ENCODE data around the gene RET. TPM values are rescaled to one million over a fixed set of nuclear protein-coding genes. Genes with fewer than 3 reads are reported as not detected.

The RET gene
- polyA plus RNA-seq (2013, experiment 1 of 2): 2.3 TPM
- polyA plus RNA-seq (2013, experiment 2 of 2): 2.2 TPM

- peak within 1 kb of the TSS; percentile 92 for H3K9ac ChIP-seq (ENCODE audit: low read depth, low read length, poor library complexity)
- H3K4ac ChIP-seq (ENCODE audit: low read length): no peak within 1 kb of the TSS
- peaks cover 2% of the 10 kb centered on the region for H3K79me1 ChIP-seq (ENCODE audit: low read depth, low read length)
- H3K14ac ChIP-seq (ENCODE audit: low read length): peak within 1 kb of the TSS; percentile 56
- H2AFZ ChIP-seq (ENCODE audit: low read length): peak within 1 kb of the TSS; percentile 61
- H3K4me2 ChIP-seq (ENCODE audit: insufficient read depth, low read length, poor library complexity, severe bottlenecking): peak within 1 kb of the TSS; percentile 94
- no peak within 1 kb of the TSS for H3K27ac ChIP-seq (replicated peaks; ENCODE audit: low read length)
- H2AK5ac ChIP-seq (ENCODE audit: low read depth, low read length): peak within 1 kb of the TSS; percentile 70
- peaks cover 0 to 2% of the 10 kb centered on the region in 2 donors for H3K9me3 ChIP-seq (replicated peaks in 1 of 2; ENCODE audit: control insufficient read depth in 2 of 2, insufficient read depth in 1 of 2, low read depth in 1 of 2, low read length in 2 of 2)
- H4K8ac ChIP-seq (ENCODE audit: low read depth, low read length): no peak within 1 kb of the TSS
- no peak within 1 kb of the TSS for H2BK12ac ChIP-seq (ENCODE audit: low read length)
- H2BK15ac ChIP-seq (ENCODE audit: low read length): peak within 1 kb of the TSS; percentile 43
- no peak within 1 kb of the TSS for H2BK120ac ChIP-seq (ENCODE audit: low read depth, low read length)
- H3K27me3 ChIP-seq (ENCODE audit: control insufficient read depth in 3 of 3, insufficient read depth in 3 of 3, low read depth in 1 of 3, low read length in 3 of 3): peaks cover 6 to 76% (median 34%) of the 10 kb centered on the region in 3 experiments
- H4K91ac ChIP-seq (ENCODE audit: low read depth, low read length, poor library complexity): no peak within 1 kb of the TSS
- peak; percentile 65 for DNase-seq (ENCODE audit: low spot score)
- H3K4me1 ChIP-seq (ENCODE audit: control insufficient read depth in 2 of 2, insufficient read depth in 1 of 2, low read depth in 1 of 2, low read length in 2 of 2): peaks cover 0 to 1% of the 10 kb centered on the region in 2 donors
- H3K23ac ChIP-seq (ENCODE audit: low read depth, low read length, poor library complexity): peak within 1 kb of the TSS; percentile 85
- H3K18ac ChIP-seq (ENCODE audit: low read length): peak within 1 kb of the TSS; percentile 95
- peak within 1 kb of the TSS in 1 of 2 donors; percentile 89 for H3K4me3 ChIP-seq (ENCODE audit: low read length in 2 of 2)
- no CpG with 5 or more reads among the region's 78 CpGs for WGBS, 2 donors (ENCODE audit: extremely low coverage in 2 of 2, insufficient read length in 2 of 2, insufficient replicate concordance in 1 of 2)
- no peaks in the 10 kb centered on the region for H3K36me3 ChIP-seq (replicated peaks in 1 of 2; ENCODE audit: control insufficient read depth in 2 of 2, insufficient read depth in 2 of 2, low read length in 2 of 2)
- H2BK5ac ChIP-seq (ENCODE audit: low read length): peak within 1 kb of the TSS; percentile 14
Observed at GRCh38 chr10:43076876-43077420, at the start of gene RET. RET (plus strand) TSS chr10:43077069; CDS start chr10:43077259, 190 bp downstream.

- WGBS, 2 donors (ENCODE audit: extremely low coverage in 2 of 2, insufficient read length in 2 of 2, insufficient replicate concordance in 1 of 2): no CpG with 5 or more reads among the region's 11 CpGs
- no peak for DNase-seq (ENCODE audit: low spot score)
- peaks cover 0 to 16% of the 10 kb centered on the region in 2 donors for H3K4me1 ChIP-seq (ENCODE audit: control insufficient read depth in 2 of 2, insufficient read depth in 1 of 2, low read depth in 1 of 2, low read length in 2 of 2)
Observed at GRCh38 chr10:43027331-43027955, 49.4 kb upstream of the RET start.

GRCh38 chr10:43028143-43028542 is 48.7 kb upstream of the RET start:
- no peak for DNase-seq (ENCODE audit: low spot score)
- no peak overlapping the region for H2AFZ ChIP-seq (ENCODE audit: low read length)
- no peak overlapping the region for H3K4me2 ChIP-seq (ENCODE audit: insufficient read depth, low read length, poor library complexity, severe bottlenecking)
- H3K4me1 ChIP-seq (ENCODE audit: control insufficient read depth in 2 of 2, insufficient read depth in 1 of 2, low read depth in 1 of 2, low read length in 2 of 2): peaks cover 0 to 12% of the 10 kb centered on the region in 2 donors
- peak overlapping the region; percentile 43 for H2BK15ac ChIP-seq (ENCODE audit: low read length)
- peak overlapping the region; percentile 40 for H2AK5ac ChIP-seq (ENCODE audit: low read depth, low read length)
- no peak overlapping the region for H3K4ac ChIP-seq (ENCODE audit: low read length)
- no CpG with 5 or more reads among the region's 6 CpGs for WGBS, 2 donors (ENCODE audit: extremely low coverage in 2 of 2, insufficient read length in 2 of 2, insufficient replicate concordance in 1 of 2)
- H3K27me3 ChIP-seq (ENCODE audit: control insufficient read depth in 3 of 3, insufficient read depth in 3 of 3, low read depth in 1 of 3, low read length in 3 of 3): peaks cover 0 to 38% (median 9%) of the 10 kb centered on the region in 3 experiments
- no peak overlapping the region for H2BK120ac ChIP-seq (ENCODE audit: low read depth, low read length)
- no peak overlapping the region for H3K4me3 ChIP-seq (ENCODE audit: low read length in 2 of 2)
- H2BK12ac ChIP-seq (ENCODE audit: low read length): no peak overlapping the region
- no peaks in the 10 kb centered on the region for H3K36me3 ChIP-seq (replicated peaks in 1 of 2; ENCODE audit: control insufficient read depth in 2 of 2, insufficient read depth in 2 of 2, low read length in 2 of 2)
- H2BK5ac ChIP-seq (ENCODE audit: low read length): peak overlapping the region; percentile 60
- no peak overlapping the region for H3K27ac ChIP-seq (replicated peaks; ENCODE audit: low read length)
- H4K8ac ChIP-seq (ENCODE audit: low read depth, low read length): no peak overlapping the region
- no peak overlapping the region for H3K9ac ChIP-seq (ENCODE audit: low read depth, low read length, poor library complexity)
- H3K23ac ChIP-seq (ENCODE audit: low read depth, low read length, poor library complexity): peak overlapping the region; percentile 13
- no peak overlapping the region for H3K14ac ChIP-seq (ENCODE audit: low read length)
- no peaks in the 10 kb centered on the region for H3K79me1 ChIP-seq (ENCODE audit: low read depth, low read length)
- H4K91ac ChIP-seq (ENCODE audit: low read depth, low read length, poor library complexity): no peak overlapping the region
- H3K18ac ChIP-seq (ENCODE audit: low read length): peak overlapping the region; percentile 19
- peaks cover 0 to 4% of the 10 kb centered on the region in 2 donors for H3K9me3 ChIP-seq (replicated peaks in 1 of 2; ENCODE audit: control insufficient read depth in 2 of 2, insufficient read depth in 1 of 2, low read depth in 1 of 2, low read length in 2 of 2)

More at GRCh38 chr10:43027331-43027955, 49.4 kb upstream of the RET start:
- Histone ChIP-seq H2AK5ac (ENCODE audit: low read depth, low read length) (peak overlapping the region; percentile 68), H3K4ac (ENCODE audit: low read length) (no peak overlapping the region), H4K8ac (ENCODE audit: low read depth, low read length) (no peak overlapping the region), H3K4me2 (ENCODE audit: insufficient read depth, low read length, poor library complexity, severe bottlenecking) (no peak overlapping the region), H2BK5ac (ENCODE audit: low read length) (peak overlapping the region; percentile 60), H3K9me3 (replicated peaks in 1 of 2; ENCODE audit: control insufficient read depth in 2 of 2, insufficient read depth in 1 of 2, low read depth in 1 of 2, low read length in 2 of 2) (peaks cover 0 to 4% of the 10 kb centered on the region in 2 donors), H2AFZ (ENCODE audit: low read length) (no peak overlapping the region), H3K4me3 (ENCODE audit: low read length in 2 of 2) (peak overlapping the region in 1 of 2 donors; percentile 31), H3K27ac (replicated peaks; ENCODE audit: low read length) (no peak overlapping the region), H3K36me3 (replicated peaks in 1 of 2; ENCODE audit: control insufficient read depth in 2 of 2, insufficient read depth in 2 of 2, low read length in 2 of 2) (no peaks in the 10 kb centered on the region), H3K14ac (ENCODE audit: low read length) (peak overlapping the region; percentile 25), H3K18ac (ENCODE audit: low read length) (peak overlapping the region; percentile 55), H3K79me1 (ENCODE audit: low read depth, low read length) (no peaks in the 10 kb centered on the region), H3K27me3 (ENCODE audit: control insufficient read depth in 3 of 3, insufficient read depth in 3 of 3, low read depth in 1 of 3, low read length in 3 of 3) (peaks cover 0 to 38% (median 9%) of the 10 kb centered on the region in 3 experiments), H4K91ac (ENCODE audit: low read depth, low read length, poor library complexity) (peak overlapping the region; percentile 38), H2BK120ac (ENCODE audit: low read depth, low read length) (no peak overlapping the region), H2BK12ac (ENCODE audit: low read length) (peak overlapping the region; percentile 35), H3K9ac (ENCODE audit: low read depth, low read length, poor library complexity) (peak overlapping the region; percentile 76), H3K23ac (ENCODE audit: low read depth, low read length, poor library complexity) (no peak overlapping the region), H2BK15ac (ENCODE audit: low read length) (no peak overlapping the region)

GRCh38 chr10:43029043-43029442 is 47.8 kb upstream of the RET start:
- H3K18ac ChIP-seq (ENCODE audit: low read length): no peak overlapping the region
- WGBS, 2 donors (ENCODE audit: extremely low coverage in 2 of 2, insufficient read length in 2 of 2, insufficient replicate concordance in 1 of 2): no CpG with 5 or more reads among the region's 7 CpGs
- H3K23ac ChIP-seq (ENCODE audit: low read depth, low read length, poor library complexity): no peak overlapping the region
- no peak overlapping the region for H3K9ac ChIP-seq (ENCODE audit: low read depth, low read length, poor library complexity)
- no peak overlapping the region for H3K4ac ChIP-seq (ENCODE audit: low read length)
- no peak overlapping the region for H3K4me3 ChIP-seq (ENCODE audit: low read length in 2 of 2)
- no peaks in the 10 kb centered on the region for H3K36me3 ChIP-seq (replicated peaks in 1 of 2; ENCODE audit: control insufficient read depth in 2 of 2, insufficient read depth in 2 of 2, low read length in 2 of 2)
- no peak overlapping the region for H4K8ac ChIP-seq (ENCODE audit: low read depth, low read length)
- H2BK15ac ChIP-seq (ENCODE audit: low read length): no peak overlapping the region
- no peak overlapping the region for H2AK5ac ChIP-seq (ENCODE audit: low read depth, low read length)
- H2BK120ac ChIP-seq (ENCODE audit: low read depth, low read length): no peak overlapping the region
- H3K14ac ChIP-seq (ENCODE audit: low read length): no peak overlapping the region
- no peak overlapping the region for H2BK12ac ChIP-seq (ENCODE audit: low read length)
- no peaks in the 10 kb centered on the region for H3K79me1 ChIP-seq (ENCODE audit: low read depth, low read length)
- no peak overlapping the region for H2BK5ac ChIP-seq (ENCODE audit: low read length)
- no peak overlapping the region for H2AFZ ChIP-seq (ENCODE audit: low read length)
- peaks cover 0 to 12% of the 10 kb centered on the region in 2 donors for H3K4me1 ChIP-seq (ENCODE audit: control insufficient read depth in 2 of 2, insufficient read depth in 1 of 2, low read depth in 1 of 2, low read length in 2 of 2)
- no peak for DNase-seq (ENCODE audit: low spot score)
- no peak overlapping the region for H3K4me2 ChIP-seq (ENCODE audit: insufficient read depth, low read length, poor library complexity, severe bottlenecking)
- H3K9me3 ChIP-seq (replicated peaks in 1 of 2; ENCODE audit: control insufficient read depth in 2 of 2, insufficient read depth in 1 of 2, low read depth in 1 of 2, low read length in 2 of 2): peaks cover 0 to 4% of the 10 kb centered on the region in 2 donors
- no peak overlapping the region for H3K27ac ChIP-seq (replicated peaks; ENCODE audit: low read length)
- H3K27me3 ChIP-seq (ENCODE audit: control insufficient read depth in 3 of 3, insufficient read depth in 3 of 3, low read depth in 1 of 3, low read length in 3 of 3): peaks cover 0 to 38% (median 9%) of the 10 kb centered on the region in 3 experiments
- H4K91ac ChIP-seq (ENCODE audit: low read depth, low read length, poor library complexity): no peak overlapping the region
